ENCODE data around the gene SRF.

The SRF gene

GRCh38 chr6:43180058-43180457, 9.0 kb downstream of the SRF start:
- in situ Hi-C loops (cut with MboI; ENCODE audit: low pct_unique_long_range_greater_than_20kb, low sequenced_read_pairs) = no loop called here
- DNase-seq = no peak

- in situ Hi-C loops (cut with MboI; ENCODE audit: low pct_unique_long_range_greater_than_20kb, low sequenced_read_pairs) = no loop called here
- no peak for DNase-seq
Measured at GRCh38 chr6:43180985-43181384, 9.9 kb downstream of the SRF start.

- peak; percentile 11 for DNase-seq
- in situ Hi-C loops (cut with MboI; ENCODE audit: low pct_unique_long_range_greater_than_20kb, low sequenced_read_pairs) = no loop called here
Measured at GRCh38 chr6:43181621-43181941, 10.5 kb downstream of the SRF start.

DNA sequence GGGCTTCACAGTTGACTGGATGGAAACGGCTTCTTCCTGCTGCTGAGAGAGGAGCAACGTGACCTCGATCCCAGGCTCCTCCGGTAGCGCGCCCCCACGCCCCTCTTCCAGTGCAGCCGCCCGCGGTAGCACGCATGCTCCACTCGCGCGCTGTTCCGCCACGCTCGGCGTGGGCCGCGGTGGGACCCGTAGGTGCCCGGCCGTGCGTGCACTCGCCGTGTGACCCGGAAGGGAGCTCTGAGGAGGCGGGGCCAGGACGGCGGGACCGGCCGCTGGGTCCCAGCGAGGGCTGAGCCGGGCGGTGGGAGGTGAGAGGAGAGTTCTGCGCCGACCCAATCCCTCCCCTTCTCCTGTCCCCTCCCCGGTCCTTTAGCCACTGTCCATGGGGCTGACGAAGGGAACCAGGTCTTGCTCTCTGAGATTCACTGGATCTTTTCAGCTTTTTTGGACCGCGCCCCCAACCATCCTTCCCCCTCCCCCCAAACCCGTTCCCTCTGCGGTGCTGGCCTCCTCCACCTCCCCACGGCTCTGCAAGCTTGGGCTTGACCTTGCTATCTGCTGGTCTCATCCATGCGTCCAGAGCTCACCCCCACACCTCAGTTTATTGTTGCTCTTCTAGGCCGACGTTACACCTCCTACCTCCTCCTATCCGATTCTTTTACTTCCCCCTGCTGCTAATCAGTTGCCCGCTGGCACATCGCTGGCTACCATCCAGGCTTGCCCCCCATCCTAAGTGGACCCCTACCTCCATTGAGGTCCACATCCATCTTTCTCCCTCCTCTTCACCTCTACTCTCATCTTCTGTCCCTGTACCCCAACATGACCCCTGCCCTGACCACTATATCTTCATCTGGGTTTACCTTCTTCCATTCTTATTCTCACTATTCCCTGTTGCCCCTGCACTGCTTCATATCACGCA, 11.1 kb downstream of the SRF start, which contains the start of gene CUL9:
Gene CUL9 (plus strand): TSS at position 255 of the 919 bp plus-strand sequence. CDS start 2,115 bp downstream, outside the sequence.
- peak; percentile 75 for DNase-seq
- in situ Hi-C loops (cut with MboI; ENCODE audit: low pct_unique_long_range_greater_than_20kb, low sequenced_read_pairs) = no loop called here

- in situ Hi-C loops (cut with MboI; ENCODE audit: low pct_unique_long_range_greater_than_20kb, low sequenced_read_pairs) = no loop called here
- no peak for DNase-seq
Measured at GRCh38 chr6:43183441-43183840, 12.4 kb downstream of the SRF start.

- DNase-seq = no peak
- in situ Hi-C loops (cut with MboI; ENCODE audit: low pct_unique_long_range_greater_than_20kb, low sequenced_read_pairs) = no loop called here
Measured at GRCh38 chr6:43184268-43184985, 13.4 kb downstream of the SRF start.

DNA sequence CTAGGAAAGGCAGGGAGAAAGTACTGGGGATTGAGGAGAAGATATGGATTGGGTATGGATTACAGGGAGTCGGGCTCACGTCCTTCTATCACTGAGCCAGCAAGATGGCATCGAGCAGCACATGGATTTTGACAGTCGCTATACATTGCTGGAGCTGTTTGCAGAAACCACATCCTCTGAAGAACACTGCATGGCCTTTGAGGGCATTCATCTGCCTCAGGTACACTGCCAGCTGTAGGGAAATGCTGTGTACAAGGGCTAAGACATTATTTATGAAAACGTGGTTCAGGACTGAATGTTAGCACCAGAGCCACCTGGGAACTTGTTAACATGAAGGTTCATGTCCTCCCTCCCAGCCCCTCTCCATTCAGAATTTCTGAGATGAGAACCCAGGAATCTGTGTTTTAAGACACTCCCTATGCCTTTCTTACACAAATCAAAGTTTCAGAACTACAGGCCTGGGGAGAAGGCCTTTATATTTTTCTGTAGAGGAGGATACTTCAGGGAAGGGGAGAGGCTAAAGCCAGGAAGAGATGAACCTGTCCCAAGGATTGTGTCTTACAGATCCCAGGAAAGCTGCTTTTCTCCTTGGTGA, 14.4 kb downstream of the SRF start:
- in situ Hi-C loops (cut with MboI; ENCODE audit: low pct_unique_long_range_greater_than_20kb, low sequenced_read_pairs) = no loop called here
- DNase-seq = no peak

DNA sequence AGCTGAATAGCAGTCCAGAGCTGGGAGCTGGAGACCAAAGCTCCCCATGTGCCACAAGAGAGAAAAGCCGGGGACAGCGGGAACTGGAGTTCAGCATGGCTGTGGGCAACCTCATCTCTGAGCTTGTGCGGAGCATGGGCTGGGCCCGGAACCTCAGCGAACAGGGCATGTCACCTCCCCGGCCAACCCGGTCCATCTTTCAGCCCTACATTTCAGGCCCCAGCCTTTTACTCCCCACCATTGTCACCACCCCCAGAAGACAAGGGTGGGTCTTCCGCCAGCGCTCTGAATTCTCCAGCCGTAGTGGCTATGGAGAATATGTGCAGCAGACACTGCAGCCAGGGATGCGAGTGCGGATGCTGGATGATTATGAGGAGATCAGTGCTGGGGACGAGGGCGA, 14.9 kb downstream of the SRF start:
- in situ Hi-C loops (cut with MboI; ENCODE audit: low pct_unique_long_range_greater_than_20kb, low sequenced_read_pairs) = no loop called here
- no peak for DNase-seq

DNA sequence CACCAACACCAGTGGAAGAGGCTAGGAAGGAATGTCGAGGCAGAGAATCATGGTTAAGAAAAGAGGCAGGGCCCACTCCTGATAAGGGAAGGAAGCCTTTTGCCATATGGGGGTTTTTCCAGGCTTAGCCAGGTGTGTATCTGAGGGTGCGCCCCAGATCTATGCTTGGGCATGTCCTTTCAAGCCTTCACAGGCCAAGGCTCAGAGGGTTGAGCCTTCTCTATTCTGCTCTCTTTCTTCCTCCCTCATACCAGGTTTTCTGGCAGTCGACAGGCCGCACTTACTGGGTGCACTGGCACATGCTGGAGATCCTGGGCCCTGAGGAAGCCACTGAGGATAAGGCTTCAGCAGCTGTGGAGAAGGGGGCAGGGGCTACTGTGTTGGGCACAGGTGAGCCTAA, 15.6 kb downstream of the SRF start:
- DNase-seq = no peak
- in situ Hi-C loops (cut with MboI; ENCODE audit: low pct_unique_long_range_greater_than_20kb, low sequenced_read_pairs) = no loop called here

- in situ Hi-C loops (cut with MboI; ENCODE audit: low pct_unique_long_range_greater_than_20kb, low sequenced_read_pairs) = no loop called here
Measured at GRCh38 chr6:43187821-43188220, 16.8 kb downstream of the SRF start.

DNA sequence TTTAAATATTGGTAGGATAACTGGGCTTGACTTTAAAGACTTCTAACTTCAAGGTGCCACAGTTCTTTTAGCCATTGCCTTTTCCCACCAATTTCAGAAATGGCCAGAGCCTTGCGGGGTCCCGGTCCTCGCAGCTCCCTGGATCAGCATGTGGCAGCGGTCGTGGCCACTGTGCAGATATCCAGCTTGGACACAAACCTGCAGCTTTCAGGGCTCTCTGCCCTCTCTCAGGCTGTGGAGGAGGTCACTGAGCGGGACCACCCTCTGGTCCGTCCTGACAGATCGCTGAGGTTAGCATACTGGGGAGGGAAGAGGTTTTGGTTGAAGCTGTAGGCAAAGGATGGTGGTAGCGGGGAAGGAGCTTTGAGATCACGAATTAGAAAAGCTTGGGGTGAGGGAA, 17.4 kb downstream of the SRF start:
- in situ Hi-C loops (cut with MboI; ENCODE audit: low pct_unique_long_range_greater_than_20kb, low sequenced_read_pairs) = no loop called here
- no peak for DNase-seq

More at GRCh38 chr6:43187821-43188220, 16.8 kb downstream of the SRF start:
- DNase-seq = no peak

- no peak for DNase-seq
- in situ Hi-C loops (cut with MboI; ENCODE audit: low pct_unique_long_range_greater_than_20kb, low sequenced_read_pairs) = no loop called here
Measured at GRCh38 chr6:43189776-43190304, 18.8 kb downstream of the SRF start.

- no peak for DNase-seq
- in situ Hi-C loops (cut with MboI; ENCODE audit: low pct_unique_long_range_greater_than_20kb, low sequenced_read_pairs) = no loop called here
Measured at GRCh38 chr6:43192911-43193310, 21.8 kb downstream of the SRF start.

GRCh38 chr6:43193929-43194328, 22.9 kb downstream of the SRF start:
- in situ Hi-C loops (cut with MboI; ENCODE audit: low pct_unique_long_range_greater_than_20kb, low sequenced_read_pairs) = no loop called here
- DNase-seq = no peak

GRCh38 chr6:43196337-43196736, 25.3 kb downstream of the SRF start:
- in situ Hi-C loops (cut with MboI; ENCODE audit: low pct_unique_long_range_greater_than_20kb, low sequenced_read_pairs) = no loop called here
- no peak for DNase-seq

DNA sequence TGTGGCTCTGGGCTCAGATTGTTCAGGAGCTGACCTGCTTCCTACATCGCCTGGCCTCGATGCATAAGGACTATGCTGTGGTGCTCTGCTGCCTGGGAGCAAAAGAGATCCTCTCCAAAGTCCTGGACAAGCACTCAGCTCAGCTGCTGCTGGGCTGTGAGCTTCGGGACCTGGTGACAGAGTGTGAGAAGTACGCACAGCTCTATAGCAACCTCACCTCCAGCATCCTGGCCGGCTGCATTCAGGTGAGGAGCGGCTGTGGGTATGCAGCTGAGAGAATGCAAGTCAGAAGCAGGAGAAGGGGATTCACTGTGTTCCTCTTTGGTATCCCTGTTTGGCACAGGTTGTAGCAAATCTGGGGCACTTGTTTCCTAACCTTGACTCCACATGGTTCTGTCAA, 28.8 kb downstream of the SRF start:
- in situ Hi-C loops (cut with MboI; ENCODE audit: low pct_unique_long_range_greater_than_20kb, low sequenced_read_pairs) = no loop called here
- DNase-seq = no peak

- DNase-seq = no peak
- in situ Hi-C loops (cut with MboI; ENCODE audit: low pct_unique_long_range_greater_than_20kb, low sequenced_read_pairs) = no loop called here
Measured at GRCh38 chr6:43200541-43200940, 29.5 kb downstream of the SRF start.

- in situ Hi-C loops (cut with MboI; ENCODE audit: low pct_unique_long_range_greater_than_20kb, low sequenced_read_pairs) = no loop called here
- DNase-seq = no peak
Measured at GRCh38 chr6:43202451-43202850, 31.4 kb downstream of the SRF start.

DNA sequence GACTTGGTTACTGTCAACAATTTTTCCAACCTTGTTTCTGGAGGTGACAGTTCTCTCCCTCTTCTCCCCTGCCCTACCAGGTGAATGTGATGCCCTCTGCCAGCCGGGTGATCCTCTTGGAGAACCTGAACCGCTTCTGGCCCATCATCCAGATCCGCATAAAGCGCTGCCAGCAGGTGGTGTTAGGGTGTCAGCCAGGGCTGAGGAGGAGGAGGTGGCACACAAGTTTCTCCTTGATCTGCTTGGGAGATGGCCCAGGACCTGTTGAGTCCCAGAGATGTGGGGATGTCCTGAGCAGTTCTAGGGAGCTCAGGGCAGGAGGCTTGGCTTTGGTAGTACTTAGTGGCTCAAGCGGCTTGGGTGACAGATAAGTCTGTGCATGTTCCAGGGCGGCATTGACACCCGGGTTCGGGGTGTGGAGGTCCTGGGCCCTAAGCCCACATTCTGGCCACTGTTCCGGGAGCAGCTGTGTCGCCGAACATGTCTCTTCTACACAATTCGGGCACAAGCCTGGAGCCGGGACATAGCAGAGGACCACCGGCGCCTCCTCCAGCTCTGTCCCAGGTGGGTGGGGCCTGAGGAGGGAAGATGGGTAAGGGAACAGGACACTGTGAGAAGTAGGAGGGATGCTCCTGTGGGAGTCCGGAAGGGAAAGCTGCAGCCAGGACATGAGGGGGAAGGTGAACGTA, 32.1 kb downstream of the SRF start:
- no peak for DNase-seq
- in situ Hi-C loops (cut with MboI; ENCODE audit: low pct_unique_long_range_greater_than_20kb, low sequenced_read_pairs) = no loop called here
